ENCODE measurements around the gene PRKN.

The PRKN gene

DNA sequence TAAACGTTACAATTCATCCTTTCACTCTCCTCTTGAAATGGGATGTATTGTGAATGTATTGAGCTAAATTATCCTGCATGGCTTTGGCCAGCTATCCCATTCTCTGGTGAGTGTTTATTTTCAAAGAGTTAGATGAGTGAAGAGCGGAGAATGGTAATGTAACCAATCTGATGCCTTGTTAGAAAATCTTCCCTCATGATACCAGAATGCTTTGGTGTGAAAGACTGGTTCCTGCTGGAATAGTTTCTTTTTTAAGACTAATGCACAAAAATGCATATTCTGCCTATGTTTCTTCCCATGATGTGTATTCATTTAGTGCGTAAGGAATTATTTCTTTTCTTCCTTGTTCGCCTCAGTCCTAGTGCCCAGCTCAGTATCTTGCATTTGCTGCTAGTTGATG is 506.7 kb downstream of the PRKN start:
- DNase-seq, result no peak

DNA sequence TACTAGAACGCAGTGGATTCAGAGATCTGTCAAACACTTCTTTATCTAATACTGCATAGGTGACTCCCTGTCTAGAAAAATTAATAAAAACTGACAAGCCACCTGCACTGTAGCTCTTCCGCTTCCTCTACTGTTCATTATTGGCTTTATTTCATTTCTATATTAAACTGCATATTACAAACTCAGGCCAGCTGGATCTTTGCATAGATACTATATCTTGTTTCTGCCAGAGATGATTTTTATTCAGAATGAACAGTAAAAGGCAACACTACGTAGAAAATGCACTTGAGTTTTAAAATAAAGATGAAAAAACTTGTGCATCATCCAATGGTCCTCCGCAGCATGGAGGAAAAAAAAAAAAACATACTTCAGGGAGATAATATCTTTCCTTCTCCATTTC is 508.3 kb downstream of the PRKN start:
- no peak for DNase-seq

DNA sequence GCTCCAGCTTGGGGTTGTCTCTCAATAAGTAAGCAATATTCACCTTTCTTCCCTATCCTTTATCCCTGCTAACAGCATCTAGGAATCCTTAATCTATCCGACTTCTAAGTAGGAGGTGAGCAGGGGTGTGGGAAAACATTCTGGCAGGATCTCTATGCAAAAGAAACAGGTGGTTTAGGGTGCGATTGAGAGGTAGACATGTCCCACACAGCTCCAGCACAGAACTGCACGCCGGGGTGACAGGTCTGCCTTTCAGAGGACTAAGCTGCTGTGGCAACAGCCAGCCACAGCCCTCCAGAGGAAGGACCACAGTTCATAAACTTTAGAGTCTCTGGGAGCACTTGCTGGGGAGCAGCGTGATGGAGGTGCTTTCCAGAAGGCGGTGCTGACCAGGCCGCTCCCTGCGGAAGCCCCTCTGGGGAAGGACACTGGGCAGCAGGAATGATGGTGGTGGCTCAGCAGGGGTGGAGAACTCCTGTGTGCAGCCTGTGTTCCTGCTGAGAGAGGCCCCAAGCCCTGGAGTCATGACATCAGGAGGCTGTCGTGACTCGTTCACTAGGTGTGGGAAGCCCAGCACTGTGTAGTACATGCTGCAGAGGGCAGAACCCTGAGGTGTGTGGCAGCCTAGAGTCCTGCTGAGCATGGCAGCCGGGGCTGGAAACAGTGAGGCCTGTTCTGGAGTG is 509.6 kb downstream of the PRKN start:
- no peak for DNase-seq

DNA sequence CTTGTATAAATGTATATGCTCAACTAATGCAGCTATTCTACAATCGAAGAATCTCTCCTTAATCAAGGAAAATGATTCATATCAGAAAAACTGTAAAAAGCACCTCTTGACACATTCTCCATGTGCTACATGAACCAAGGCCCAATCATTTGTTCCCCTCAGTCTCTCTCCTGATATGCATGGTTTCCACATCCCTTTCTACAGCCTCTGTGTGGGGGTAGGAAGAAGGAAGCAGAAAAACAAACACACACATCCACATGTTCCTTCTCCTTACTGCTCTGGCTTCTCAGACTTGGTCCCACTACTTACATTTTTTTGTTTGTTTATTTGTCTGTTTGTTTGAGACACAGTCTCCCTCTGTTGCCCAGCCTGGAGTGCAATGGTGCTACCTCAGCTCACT is 510.5 kb downstream of the PRKN start:
- DNase-seq, result no peak

DNA sequence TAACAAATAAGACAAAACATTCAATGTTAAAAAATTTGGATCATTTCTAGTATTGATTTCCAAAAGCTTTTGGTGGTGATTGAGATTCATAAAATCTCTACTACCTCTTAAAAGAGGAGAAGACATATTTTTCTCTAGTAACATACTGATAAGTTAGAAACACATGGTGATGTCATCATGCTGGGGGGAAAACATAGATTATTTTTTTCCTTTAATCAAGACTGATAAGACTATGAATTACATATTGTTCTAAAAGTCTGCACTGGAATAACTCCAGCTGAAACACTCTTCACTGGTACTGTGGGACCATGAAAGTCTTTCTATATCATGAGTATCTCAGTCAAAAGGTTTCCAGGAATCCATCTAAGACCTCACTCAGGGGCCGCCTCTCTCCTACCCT is 515.8 kb downstream of the PRKN start:
- no peak for DNase-seq

DNA sequence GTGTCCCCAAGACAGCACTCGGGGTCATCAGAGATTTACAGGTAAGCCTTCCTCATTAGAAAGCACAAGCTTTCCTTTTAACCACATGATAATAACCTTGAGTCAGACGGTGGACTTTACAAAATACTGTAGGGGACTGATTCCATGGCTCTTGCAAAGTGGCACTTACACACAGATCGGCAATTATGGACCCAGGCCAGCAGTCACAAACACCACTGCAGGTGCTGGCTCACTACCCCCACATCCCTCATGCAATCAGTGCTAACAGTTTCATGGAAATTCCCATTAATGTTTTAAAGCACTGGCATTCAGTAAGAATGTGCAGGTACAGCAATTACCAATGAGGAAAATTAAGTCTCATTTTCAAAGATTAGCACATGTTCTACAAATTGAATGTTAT is 516.5 kb downstream of the PRKN start:
- DNase-seq, result no peak

DNA sequence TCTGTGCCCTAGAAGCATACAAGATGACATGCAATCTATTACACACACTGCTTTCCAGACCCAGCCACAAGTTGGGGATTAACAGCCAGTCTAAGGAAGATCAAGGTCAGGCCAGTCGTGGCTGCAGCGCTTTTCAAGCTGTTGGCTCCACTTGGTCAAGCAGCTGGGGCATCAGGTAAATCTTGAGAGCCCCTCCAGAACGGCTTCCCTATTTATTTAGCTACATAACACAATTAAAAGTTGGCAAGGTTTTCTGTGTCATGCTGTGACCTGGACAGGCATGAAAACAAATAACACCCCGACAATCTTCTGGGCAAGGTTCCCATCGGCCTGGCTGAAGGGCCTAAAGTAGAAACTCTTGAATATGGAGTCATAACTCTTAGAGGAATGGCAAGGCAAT is 524.3 kb downstream of the PRKN start:
- DNase-seq, result no peak

DNA sequence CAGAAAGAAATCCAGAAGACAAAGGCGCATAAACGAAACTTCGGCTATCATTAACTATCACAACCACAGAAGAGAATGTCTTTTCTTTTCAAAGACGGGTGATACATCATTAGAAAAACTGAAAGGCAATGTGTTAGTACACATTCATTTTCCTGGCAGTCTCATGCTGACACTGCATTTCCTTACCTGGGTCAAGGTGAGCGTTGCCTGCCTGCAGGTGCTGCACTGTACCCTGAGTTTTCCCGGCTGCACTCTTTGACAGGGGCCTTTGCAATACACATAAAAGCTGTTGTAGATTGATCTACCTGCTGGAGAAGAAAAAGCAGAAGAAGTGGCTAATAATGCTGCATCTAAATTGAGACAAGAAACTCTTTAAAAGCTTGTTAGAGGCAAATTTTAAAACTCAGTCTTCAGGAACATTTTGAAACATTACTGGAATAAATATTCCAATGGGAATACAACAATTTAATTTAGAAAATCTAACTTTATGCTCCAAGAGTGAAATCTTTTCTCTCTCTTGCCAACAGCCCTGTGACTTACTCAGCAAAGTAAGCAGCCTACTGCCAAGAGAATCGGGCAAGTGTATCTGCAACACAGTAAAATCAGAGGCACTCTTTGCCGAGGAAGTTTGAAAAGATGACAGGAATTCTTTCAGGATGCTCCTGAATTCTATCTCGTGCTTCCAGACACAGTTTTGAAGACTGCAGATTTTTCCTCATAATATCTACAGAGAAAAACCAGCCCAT is 526.4 kb downstream of the PRKN start:
- DNase-seq, result no peak

DNA sequence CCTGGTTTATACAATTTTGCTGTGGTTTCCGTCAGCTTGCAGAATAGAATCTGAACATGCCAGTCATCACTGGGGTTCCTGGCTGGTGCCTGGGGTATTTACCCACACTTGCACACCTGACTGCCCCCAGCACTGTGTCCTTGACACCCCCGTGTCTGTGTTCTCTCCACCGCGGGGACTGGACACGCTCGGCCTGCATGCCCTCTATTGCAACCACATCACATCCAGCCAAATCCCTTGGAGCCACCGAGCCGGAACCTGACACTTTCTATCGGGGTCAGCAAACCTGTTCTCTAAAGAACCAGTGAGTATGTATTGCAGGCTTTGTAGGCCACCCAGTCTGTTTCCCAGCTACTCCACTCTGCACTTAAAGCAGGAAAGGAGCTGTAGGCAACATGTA is 527.5 kb downstream of the PRKN start:
- DNase-seq, result no peak

DNA sequence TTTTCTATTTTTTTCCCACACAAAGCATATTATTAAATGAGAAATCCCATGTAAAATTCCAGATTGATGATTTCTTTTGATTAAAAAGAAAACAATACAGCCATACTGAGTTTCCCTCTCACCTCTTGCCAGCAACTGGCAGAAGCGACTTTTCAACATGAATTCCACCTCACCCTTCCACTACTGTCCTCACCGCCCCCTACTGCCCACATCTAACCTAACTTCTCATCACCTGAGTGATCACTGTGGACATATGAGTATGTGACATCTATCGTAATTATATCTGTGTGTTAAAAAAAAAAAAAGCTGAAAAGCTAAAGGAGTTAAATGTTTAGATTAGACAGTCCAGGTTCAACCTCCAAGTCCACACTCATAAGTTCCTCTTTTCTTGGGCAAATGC is 528.6 kb downstream of the PRKN start:
- no peak for DNase-seq

DNA sequence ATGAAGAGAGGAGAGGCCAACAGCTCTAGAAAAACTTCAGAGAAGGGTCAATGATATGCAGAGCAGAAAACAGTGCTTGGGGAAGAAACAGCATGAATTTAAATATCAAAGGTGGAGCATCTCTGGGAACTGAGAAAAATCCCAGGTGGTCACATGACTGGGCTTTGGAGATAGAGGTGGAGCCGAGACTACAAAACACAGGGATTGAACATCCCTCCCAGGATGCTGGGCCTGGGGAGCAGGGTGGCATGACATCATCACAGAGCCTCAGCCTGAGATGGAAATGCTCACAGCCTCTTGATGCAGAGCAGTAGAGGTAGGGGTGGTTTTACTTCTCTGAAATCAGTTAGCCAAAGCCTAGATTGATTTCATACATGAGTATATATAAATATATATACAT is 529.5 kb downstream of the PRKN start:
- no peak for DNase-seq

DNA sequence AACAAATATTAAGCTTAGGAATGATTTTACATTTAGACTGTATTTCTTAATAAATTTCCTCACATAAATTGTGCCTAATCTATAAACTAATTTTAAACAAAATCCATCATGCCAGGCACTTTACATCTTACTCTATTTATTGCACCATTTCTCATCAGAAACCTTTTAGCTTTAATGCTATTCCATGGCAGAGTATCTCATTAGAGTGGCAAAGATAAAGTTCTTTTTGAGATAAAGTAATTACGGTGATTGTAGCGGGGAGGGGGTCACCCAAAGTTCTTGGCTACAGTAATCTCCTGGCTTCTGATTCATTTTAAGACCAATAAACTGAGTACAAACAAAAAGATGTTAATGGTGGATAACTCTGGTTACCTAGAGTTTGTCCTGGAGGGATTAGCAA is 532.1 kb downstream of the PRKN start:
- no peak for DNase-seq

DNA sequence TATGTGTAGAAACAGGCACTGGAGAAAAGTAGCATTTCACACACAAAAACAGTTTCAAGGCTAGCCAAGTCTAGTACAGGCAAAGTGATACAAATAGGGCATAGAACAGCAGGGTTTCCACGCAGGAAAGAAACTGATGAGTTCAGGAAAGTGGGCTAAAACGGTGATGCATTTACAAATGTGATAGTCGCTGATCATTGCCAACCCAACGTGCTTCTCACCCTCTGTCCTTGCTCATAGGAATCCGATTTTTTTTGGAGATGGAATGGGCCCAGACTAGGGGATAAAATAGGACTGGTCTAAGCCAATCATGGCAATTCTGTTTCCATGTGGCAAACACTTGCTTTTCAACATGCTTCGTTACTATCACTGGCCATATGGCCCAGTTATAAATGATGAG is 536.6 kb downstream of the PRKN start:
- DNase-seq, result no peak

DNA sequence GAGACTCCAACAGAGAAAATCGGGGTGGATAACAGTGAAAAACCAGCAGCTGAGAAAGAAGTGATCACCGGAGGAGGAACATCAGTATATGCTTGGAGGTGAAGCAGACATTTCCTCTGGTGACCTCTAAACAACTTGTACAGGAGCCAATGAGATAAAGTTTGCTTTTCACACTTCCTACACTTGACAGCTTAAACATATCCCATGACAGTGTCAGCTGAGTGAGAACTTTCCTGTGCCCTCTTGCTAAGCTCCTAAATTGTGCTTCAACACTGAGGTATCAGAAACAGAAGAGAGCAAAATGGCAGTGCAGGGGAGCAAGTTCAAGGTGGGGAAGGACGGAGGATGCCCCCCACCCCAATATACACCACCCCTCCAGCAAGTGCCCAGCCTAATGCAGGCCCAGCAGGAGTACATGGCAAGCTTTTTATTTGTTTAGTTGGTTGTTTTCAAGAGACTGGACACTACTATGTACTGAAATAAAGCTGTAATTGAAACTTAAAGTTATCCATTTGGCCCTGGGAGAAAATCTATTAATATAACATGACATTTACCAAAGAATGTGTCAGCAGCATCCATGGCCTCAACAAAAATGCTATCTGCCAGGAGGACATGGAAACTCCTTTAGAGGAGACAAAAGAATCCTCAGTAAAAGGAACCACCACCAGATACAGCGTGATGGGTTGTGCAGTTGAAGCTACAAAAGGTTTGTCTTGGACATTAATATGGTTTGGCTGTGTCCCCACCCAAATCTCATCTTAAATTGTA is 540.2 kb downstream of the PRKN start:
- no peak for DNase-seq

DNA sequence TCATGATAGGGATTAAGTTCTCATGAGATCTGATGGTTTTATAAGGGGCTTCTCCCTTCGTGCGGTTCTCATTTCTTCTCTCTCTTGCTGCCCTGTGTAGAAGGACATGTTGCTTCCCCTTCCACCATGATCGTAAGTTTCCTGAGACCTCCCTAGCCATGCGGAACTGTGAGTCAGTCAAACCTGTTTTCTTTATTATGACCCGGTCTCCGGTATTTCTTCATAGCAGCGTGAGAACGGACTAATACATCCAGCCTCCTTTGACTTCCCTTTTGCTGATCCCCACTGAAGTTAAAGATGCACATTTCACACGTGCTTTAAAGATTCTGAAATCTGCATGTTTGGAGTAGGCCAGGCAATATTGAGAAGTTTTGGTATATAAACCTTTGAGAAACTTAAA is 543.1 kb downstream of the PRKN start:
- DNase-seq, result peak; percentile 7

DNA sequence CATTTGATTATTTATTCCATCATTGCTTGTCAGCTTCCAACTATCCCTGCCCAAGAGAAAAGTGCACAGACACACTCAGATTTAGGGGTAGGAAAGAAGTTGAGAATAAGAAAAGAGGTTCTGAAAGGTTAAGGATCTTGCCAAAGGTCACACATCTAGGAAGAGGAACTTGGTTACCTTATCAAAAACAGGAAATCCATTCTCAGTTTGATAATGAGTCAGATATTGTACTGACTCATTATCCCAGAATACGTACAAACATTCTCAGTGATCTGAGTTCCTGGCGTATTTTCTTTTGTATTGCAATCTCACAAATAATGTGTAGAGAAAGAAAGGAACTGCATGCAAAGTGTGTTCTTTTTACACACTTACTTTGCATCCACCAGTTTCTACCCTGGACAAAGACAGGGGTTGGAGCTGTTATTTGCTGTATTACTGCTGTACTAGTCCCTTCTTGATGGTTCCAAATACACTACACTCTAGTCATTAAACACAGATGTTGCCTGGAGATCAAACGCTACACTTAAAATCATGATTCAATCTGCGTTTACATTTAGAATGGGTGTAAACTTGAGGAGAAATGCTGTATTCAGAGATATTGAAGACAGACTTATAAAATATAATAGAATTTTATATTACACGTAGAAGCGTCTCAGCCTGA is 545.7 kb downstream of the PRKN start:
- DNase-seq, result peak; percentile 1

DNA sequence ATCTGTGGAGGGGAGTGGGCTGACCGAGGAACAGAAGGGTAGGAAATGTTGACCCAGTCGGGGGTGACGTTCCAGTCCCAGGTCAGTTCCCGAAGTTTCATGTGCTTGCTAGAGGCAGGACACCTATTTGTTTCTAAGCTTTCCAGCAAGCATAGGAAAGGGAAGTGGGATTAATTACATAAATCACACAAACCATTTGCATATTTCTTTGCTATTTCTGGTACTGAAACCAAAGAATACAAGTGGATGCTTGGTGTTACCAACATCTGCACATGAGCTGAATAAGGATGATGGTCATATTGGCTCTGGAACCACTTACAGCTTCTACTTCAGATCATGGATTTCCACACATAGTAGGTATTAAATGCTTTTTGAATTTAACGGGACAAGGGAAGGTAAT is 546.5 kb downstream of the PRKN start:
- DNase-seq, result no peak

DNA sequence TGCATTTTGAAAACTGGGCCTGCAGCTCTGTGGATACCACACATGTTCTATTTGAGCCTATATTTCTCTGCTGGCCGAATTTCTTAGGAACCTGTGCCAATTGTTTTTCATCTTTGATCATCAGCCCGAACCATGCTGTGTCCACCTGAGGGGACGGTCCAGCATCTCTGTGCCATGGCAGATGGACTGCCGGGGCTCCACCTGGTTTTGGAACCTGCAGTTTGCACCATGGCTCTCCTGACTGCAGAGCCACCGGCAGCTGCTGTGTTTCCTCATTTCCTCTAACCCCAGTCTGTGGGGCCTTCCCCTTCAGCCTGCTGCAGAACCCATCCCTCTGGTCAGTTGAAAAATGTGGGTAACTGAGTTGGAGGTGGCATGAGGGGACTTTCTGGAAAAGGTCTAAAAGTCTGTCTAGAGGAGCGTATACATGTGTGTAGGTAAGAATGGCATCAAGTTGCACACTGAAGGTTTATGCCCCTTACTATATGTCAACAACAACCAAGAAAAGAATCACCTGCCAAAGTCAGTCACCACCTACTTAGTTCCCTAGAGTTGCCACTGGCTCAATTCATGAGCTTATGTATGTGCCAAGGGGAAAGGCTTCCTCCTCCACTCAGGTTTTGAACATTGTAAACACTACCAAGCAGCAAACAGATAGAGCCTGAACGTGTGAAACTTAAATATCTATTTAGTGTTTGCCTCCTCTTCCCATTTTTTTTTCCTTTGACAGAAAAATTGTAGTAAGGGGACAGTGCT is 548.2 kb downstream of the PRKN start:
- no peak for DNase-seq

DNA sequence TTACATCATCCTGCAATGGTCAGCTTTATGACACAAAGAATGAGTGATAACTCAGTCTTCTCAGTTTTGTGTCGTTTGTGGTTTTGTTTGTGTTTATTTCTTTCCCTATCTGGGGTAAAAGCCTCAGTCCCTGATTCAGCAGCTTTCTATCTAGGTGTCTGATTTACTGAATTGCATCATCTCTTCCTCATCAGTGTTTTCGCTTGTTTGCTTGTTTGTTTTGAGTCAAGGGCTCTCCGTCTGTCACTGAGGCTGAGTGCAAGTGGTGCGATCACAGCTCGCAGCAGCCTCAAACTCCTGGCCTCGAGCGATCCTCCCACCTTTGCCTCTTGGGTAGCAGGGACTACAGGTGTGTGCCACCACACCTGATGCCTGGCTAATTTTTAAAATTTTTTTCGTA is 548.9 kb downstream of the PRKN start:
- no peak for DNase-seq

DNA sequence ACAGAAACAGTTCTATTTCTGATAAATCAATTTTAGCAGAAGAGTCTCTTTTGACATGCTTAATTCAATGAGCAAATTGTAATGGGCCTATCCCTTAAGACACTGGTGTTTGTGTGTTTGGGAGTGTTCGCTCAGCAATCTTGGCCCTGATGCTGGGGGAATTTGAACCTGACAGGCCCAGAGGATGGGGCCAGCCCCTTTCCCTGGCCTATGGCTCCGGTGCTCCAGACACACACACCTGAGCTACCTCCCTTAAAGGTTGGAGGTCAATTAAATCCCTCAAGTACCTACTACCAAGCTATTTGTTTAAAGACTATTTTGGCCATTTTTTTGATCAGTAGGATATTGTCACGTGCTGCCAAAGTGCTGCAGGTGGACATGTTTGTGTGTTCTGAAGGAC is 549.3 kb downstream of the PRKN start:
- DNase-seq, result no peak

DNA sequence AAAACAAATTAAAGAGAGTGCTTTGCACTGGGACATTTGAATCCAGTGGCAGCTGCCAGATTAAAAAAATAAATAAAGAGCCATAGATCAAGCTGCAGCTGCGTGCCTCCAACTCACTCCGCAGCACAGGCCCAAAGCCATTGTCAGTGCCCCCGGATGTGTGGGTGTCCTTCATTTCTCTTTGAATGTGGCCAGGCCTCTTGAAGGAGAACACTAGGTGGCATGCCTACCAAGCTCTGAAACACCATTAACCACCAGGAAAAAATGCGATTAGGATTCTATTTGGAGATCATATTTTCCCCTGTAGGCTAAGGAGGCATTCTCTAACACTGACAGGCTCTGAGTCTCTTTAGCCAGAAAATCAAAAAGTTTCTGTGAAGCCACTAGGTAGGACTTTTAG is 549.8 kb downstream of the PRKN start:
- no peak for DNase-seq

DNA sequence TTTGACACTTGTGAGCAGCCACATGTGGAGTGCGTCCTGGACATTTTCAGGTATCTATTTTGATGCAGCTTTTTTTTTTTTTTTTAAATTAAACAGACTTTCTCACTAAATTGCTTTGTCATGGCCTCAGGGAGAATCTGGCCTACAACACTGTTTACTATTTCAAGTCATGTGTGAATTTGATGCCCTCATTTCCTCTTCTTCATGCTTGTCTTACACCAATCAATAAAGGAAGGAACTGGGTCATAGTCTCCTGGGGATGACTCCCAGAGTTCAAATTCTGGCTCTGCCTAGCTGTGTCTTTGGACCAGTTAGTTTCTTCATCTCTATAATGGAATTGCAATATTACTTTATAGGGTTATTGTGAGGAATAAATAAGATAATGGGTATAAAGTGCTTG is 554.1 kb downstream of the PRKN start:
- no peak for DNase-seq

DNA sequence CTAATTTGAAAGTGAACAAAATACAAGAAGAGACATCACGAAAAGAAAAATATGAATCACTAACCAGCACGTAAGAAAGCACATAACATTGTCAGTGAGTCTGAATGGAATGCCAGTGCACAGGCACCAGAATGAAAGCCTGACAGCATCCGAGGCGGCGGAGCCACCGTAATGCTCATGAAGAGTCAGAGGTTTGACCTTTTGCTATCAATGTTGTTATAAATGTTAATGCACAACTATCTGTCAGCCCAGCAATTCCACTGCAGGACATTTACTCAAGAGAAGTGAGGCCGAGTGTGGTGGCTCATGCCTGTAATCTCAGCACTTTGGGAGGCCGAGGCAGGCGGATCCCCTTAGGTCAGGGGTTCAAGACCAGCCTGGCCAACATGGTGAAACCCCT is 562.1 kb downstream of the PRKN start:
- no peak for DNase-seq

Measured in CD4-positive, alpha-beta T cell treated with Interleukin-12 subunit alpha and Interleukin-12 subunit beta, for 1 hour (primary cell).